Measurements from ENCODE around the gene KRT15.

- TF ChIP-seq, protein P1, sequence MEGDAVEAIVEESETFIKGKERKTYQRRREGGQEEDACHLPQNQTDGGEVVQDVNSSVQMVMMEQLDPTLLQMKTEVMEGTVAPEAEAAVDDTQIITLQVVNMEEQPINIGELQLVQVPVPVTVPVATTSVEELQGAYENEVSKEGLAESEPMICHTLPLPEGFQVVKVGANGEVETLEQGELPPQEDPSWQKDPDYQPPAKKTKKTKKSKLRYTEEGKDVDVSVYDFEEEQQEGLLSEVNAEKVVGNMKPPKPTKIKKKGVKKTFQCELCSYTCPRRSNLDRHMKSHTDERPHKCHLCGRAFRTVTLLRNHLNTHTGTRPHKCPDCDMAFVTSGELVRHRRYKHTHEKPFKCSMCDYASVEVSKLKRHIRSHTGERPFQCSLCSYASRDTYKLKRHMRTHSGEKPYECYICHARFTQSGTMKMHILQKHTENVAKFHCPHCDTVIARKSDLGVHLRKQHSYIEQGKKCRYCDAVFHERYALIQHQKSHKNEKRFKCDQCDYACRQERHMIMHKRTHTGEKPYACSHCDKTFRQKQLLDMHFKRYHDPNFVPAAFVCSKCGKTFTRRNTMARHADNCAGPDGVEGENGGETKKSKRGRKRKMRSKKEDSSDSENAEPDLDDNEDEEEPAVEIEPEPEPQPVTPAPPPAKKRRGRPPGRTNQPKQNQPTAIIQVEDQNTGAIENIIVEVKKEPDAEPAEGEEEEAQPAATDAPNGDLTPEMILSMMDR (IDR thresholded peaks at IDR 0.05; ENCODE audit: poor library complexity), result no peak
- no peak for TF ChIP-seq EZH2 (IDR thresholded peaks at IDR 0.05; ENCODE audit: borderline replicate concordance)
- TF ChIP-seq EZH2phosphoT487 (IDR thresholded peaks at IDR 0.05; ENCODE audit: low read depth, severe bottlenecking, unreplicated experiment), result no peak
Observed at GRCh38 chr17:41474863-41475262, 43.8 kb downstream of the KRT15 start.
